GM12864 (cell line): ENCODE results near the gene HECW1.
"Not testable (repeated sequence)": the region's sequence is repeated elsewhere in the genome, so short reads cannot be mapped to it uniquely, and the experiment has no call there.

Source experiments
- DNase-seq: peaks from one replicate; pipeline ENCODE4 v3.0.0-alpha.2; 2011; ENCODE audit warnings: low read depth
- H3K4me3 ChIP-seq: 2 replicates; pipeline ENCODE4 v1.5.1; 2011; ENCODE audit warnings: mild to moderate bottlenecking, low read depth, low read length, control low read depth
- CTCF ChIP-seq: IDR thresholded peaks from 2 replicates; pipeline ENCODE4 v1.5.1; 2011; ENCODE audit warnings: low read depth, mild to moderate bottlenecking, moderate library complexity, low read length, control low read depth, inconsistent platforms; ENCODE audit errors: missing control alignments

Gene HECW1

GRCh38 chr7:43211693-43212092 is 99.2 kb downstream of the HECW1 start:
- no peak for TF ChIP-seq CTCF
- DNase-seq: no peak
- no peak overlapping the region for H3K4me3 ChIP-seq

GRCh38 chr7:43212921-43213320 is 100.5 kb downstream of the HECW1 start:
- TF ChIP-seq CTCF: no peak
- DNase-seq: no peak
- H3K4me3 ChIP-seq: no peak overlapping the region

- TF ChIP-seq CTCF: no peak
- no peak overlapping the region for H3K4me3 ChIP-seq
- no peak for DNase-seq
Measured at GRCh38 chr7:43215061-43215460, 102.6 kb downstream of the HECW1 start.

GRCh38 chr7:43217055-43217454 is 104.6 kb downstream of the HECW1 start:
- TF ChIP-seq CTCF: no peak
- DNase-seq: no peak
- no peak overlapping the region for H3K4me3 ChIP-seq

GRCh38 chr7:43218901-43219300 is 106.5 kb downstream of the HECW1 start:
- DNase-seq, H3K4me3 ChIP-seq: not testable (repeated sequence)

- no peak overlapping the region for H3K4me3 ChIP-seq
- no peak for DNase-seq
- no peak for TF ChIP-seq CTCF
Measured at GRCh38 chr7:43220250-43220649, 107.8 kb downstream of the HECW1 start.

GRCh38 chr7:43220742-43221141 is 108.3 kb downstream of the HECW1 start:
- TF ChIP-seq CTCF: no peak
- no peak for DNase-seq
- H3K4me3 ChIP-seq: no peak overlapping the region

- H3K4me3 ChIP-seq: no peak overlapping the region
- DNase-seq: no peak
- no peak for TF ChIP-seq CTCF
Measured at GRCh38 chr7:43229801-43230200, 117.4 kb downstream of the HECW1 start.
